ENCODE measurements around the gene KCTD20. TPM values are rescaled to one million over a fixed set of nuclear protein-coding genes. Genes with fewer than 3 reads are reported as not detected.
"Not testable (repeated sequence)": the region's sequence is repeated elsewhere in the genome, so short reads cannot be mapped to it uniquely, and the experiment has no call there.

The KCTD20 gene
- total RNA-seq, 1 experiment from 2014 or later, result 23.7 TPM

- CTCF ChIA-PET, result no interaction called here
Observed at GRCh38 chr6:36404164-36404563, 38.6 kb upstream of the KCTD20 start.

GRCh38 chr6:36409718-36410117, 33.1 kb upstream of the KCTD20 start:
- ATAC-seq; intact Hi-C loops (cut with micrococcal nuclease); H4K20me1 ChIP-seq (ENCODE audit: insufficient read depth); H3K27me3 ChIP-seq (ENCODE audit: insufficient read depth, low read length); DNase-seq (ENCODE audit: low read depth, low spot score); H3K79me2 ChIP-seq (ENCODE audit: insufficient read depth, low read length); H3K4me3 ChIP-seq (replicated peaks in 1 of 2; ENCODE audit: low read depth in 1 of 2, low read length in 2 of 2); POLR2A ChIA-PET; H3K4me2 ChIP-seq (ENCODE audit: low read length); H2AFZ ChIP-seq (ENCODE audit: low read depth, low read length, poor library complexity, severe bottlenecking); H3K4me1 ChIP-seq (ENCODE audit: control insufficient read depth in 1 of 2, insufficient read depth in 2 of 2, low read length in 2 of 2); H3K9me2 ChIP-seq (ENCODE audit: insufficient read depth); RAD21 ChIA-PET (ENCODE audit: low non-redundant PET in 1 of 2, low total read pairs in 2 of 2, uncharacterized antibody in 2 of 2, unreplicated experiment in 2 of 2); H3K9ac ChIP-seq (ENCODE audit: low read length); H3K9me3 ChIP-seq (ENCODE audit: control insufficient read depth in 1 of 2, insufficient read depth in 1 of 2, low read depth in 1 of 2, low read length in 2 of 2); H3K36me3 ChIP-seq (ENCODE audit: control insufficient read depth in 1 of 2, insufficient read depth in 2 of 2, low read length in 2 of 2); CTCF ChIA-PET; BruUV-seq (replicated peaks); H3K27ac ChIP-seq (ENCODE audit: low read depth, low read length): not testable (repeated sequence)

More at GRCh38 chr6:36404164-36404563, 38.6 kb upstream of the KCTD20 start:
- no peak overlapping the region for H3K27ac ChIP-seq (ENCODE audit: low read depth, low read length)
- H3K79me2 ChIP-seq (ENCODE audit: insufficient read depth, low read length), result no peaks in the 10 kb centered on the region
- ATAC-seq (no peak), DNase-seq (ENCODE audit: low read depth, low spot score) (no peak)
- H3K27me3 ChIP-seq (ENCODE audit: insufficient read depth, low read length), result no peaks in the 10 kb centered on the region
- no peak overlapping the region for H3K4me3 ChIP-seq (replicated peaks in 1 of 2; ENCODE audit: low read depth in 1 of 2, low read length in 2 of 2)
- no peak overlapping the region for H2AFZ ChIP-seq (ENCODE audit: low read depth, low read length, poor library complexity, severe bottlenecking)
- H3K9me3 ChIP-seq (ENCODE audit: control insufficient read depth in 1 of 2, insufficient read depth in 1 of 2, low read depth in 1 of 2, low read length in 2 of 2), result peaks cover 0 to 4% of the 10 kb centered on the region in 2 experiments; a peak in 1 of 4 replicates
- no peaks in the 10 kb centered on the region for H3K9me2 ChIP-seq (ENCODE audit: insufficient read depth)
- H4K20me1 ChIP-seq (ENCODE audit: insufficient read depth), result no peaks in the 10 kb centered on the region
- H3K9ac ChIP-seq (ENCODE audit: low read length), result no peak overlapping the region
- H3K4me1 ChIP-seq (ENCODE audit: control insufficient read depth in 1 of 2, insufficient read depth in 2 of 2, low read length in 2 of 2), result no peaks in the 10 kb centered on the region
- TF ChIP-seq ATF3 (IDR thresholded peaks at IDR 0.05) (no peak), CTCF (IDR thresholded peaks at IDR 0.05 in 2 of 3, conservative IDR thresholded peaks at IDR 0.05 in 1 of 3; ENCODE audit: borderline replicate concordance in 1 of 3, insufficient read depth in 1 of 3, low read depth in 2 of 3, low read length in 2 of 3) (no peak), TCF7L2 (IDR thresholded peaks at IDR 0.05; ENCODE audit: borderline replicate concordance, extremely low read depth, insufficient read depth, insufficient read length) (no peak), EZH2phosphoT487 (IDR thresholded peaks at IDR 0.05; ENCODE audit: borderline replicate concordance) (no peak), EZH2 (IDR thresholded peaks at IDR 0.05) (no peak)
- ChIA-PET POLR2A (no interaction called here), RAD21 (ENCODE audit: low non-redundant PET in 1 of 2, low total read pairs in 2 of 2, uncharacterized antibody in 2 of 2, unreplicated experiment in 2 of 2) (no interaction called here)
- H3K4me2 ChIP-seq (ENCODE audit: low read length), result no peak overlapping the region
- H3K36me3 ChIP-seq (ENCODE audit: control insufficient read depth in 1 of 2, insufficient read depth in 2 of 2, low read length in 2 of 2), result no peaks in the 10 kb centered on the region
- no TSS peak for BruUV-seq (replicated peaks)
- intact Hi-C loops (cut with micrococcal nuclease), result no loop called here

Measured in HCT116 (cell line).